GM12874 (cell line): ENCODE results near the gene CHD6.

Source experiments
- CTCF ChIP-seq: IDR thresholded peaks from 2 replicates; pipeline ENCODE4 v1.5.1; 2011; ENCODE audit warnings: low read depth, mild to moderate bottlenecking, control low read depth, low read length, moderate library complexity; ENCODE audit not compliant: insufficient read depth

Gene CHD6

GRCh38 chr20:41369673-41370072 lies 248.5 kb downstream of the CHD6 start:
- TF ChIP-seq CTCF = no peak

GRCh38 chr20:41367956-41368355 lies 250.2 kb downstream of the CHD6 start:
- no peak for TF ChIP-seq CTCF

GRCh38 chr20:41367393-41367695 lies 250.8 kb downstream of the CHD6 start:
- no peak for TF ChIP-seq CTCF

- no peak for TF ChIP-seq CTCF
Measured at GRCh38 chr20:41366546-41367392, 251.4 kb downstream of the CHD6 start, which contains the start of gene EMILIN3. Gene EMILIN3 (minus strand): TSS chr20:41366818. CDS start chr20:41366634, 184 bp downstream.

GRCh38 chr20:41365777-41366545 lies 252.2 kb downstream of the CHD6 start:
- no peak for TF ChIP-seq CTCF

- TF ChIP-seq CTCF = no peak
Measured at GRCh38 chr20:41364967-41365765, 253.0 kb downstream of the CHD6 start.
